PC-9 (cell line): ENCODE results near the gene EPB41L2. TPM values are rescaled to one million over a fixed set of nuclear protein-coding genes. Genes with fewer than 3 reads are reported as not detected.

Source experiments
- BruUV-seq: library from RNA; stranded (reverse); fragments of 400-500 nt; replicated peaks from 2 replicates; lab custom pipeline; 2021; lab: Mats Ljungman, UMichigan
- CTCF ChIA-PET: fragments of 300-600 bp; sonication (Branson Sonifier 250); formaldehyde crosslinking; loops from one replicate; lab custom pipeline; 2022; ENCODE audit warnings: antibody characterized with exemption; lab: Charles Lee
- POLR2A ChIA-PET: fragments of 300-600 bp; sonication (Branson Sonifier 250); formaldehyde crosslinking; loops from one replicate; lab custom pipeline; 2022; ENCODE audit warnings: antibody characterized with exemption; ENCODE audit not compliant: unreplicated experiment; lab: Charles Lee
- DNase-seq, 2 experiments: peaks; one replicate each; pipeline versions ENCODE4 v3.0.0 to v3.0.0-alpha.2; 2015 to 2022; ENCODE audit warnings: mixed read lengths in 1 of 2
- H2AFZ ChIP-seq: fragments of 200-600 bp; sonication (generic); 2 replicates; pipeline ENCODE4 v1.8.1; 2017; ENCODE audit warnings: antibody characterized with exemption
- H3F3A ChIP-seq: fragments of 200-600 bp; sonication (generic); 2 replicates; pipeline ENCODE4 v1.8.1; 2017; ENCODE audit warnings: antibody characterized with exemption, mild to moderate bottlenecking, low read depth; ENCODE audit not compliant: insufficient read depth
- H3K27ac ChIP-seq: fragments of 200-600 bp; sonication (generic); 2 replicates; pipeline ENCODE4 v1.6.1; 2016; ENCODE audit warnings: mixed run types
- H3K27me3 ChIP-seq: fragments of 200-600 bp; sonication (generic); 2 replicates; pipeline ENCODE4 v1.6.1; 2016; ENCODE audit warnings: low read depth, mixed run types; ENCODE audit not compliant: insufficient read depth
- H3K36me3 ChIP-seq: fragments of 200-600 bp; sonication (generic); 2 replicates; pipeline ENCODE4 v1.6.1; 2016; ENCODE audit warnings: low read depth, mixed run types
- H3K4me1 ChIP-seq: fragments of 200-600 bp; sonication (generic); replicated peaks from 2 replicates; pipeline ENCODE4 v1.6.1; 2016; ENCODE audit warnings: mixed run types; ENCODE audit not compliant: insufficient read depth
- H3K4me2 ChIP-seq: fragments of 200-600 bp; sonication (generic); 2 replicates; pipeline ENCODE4 v1.6.1; 2017; ENCODE audit warnings: mixed run types
- H3K4me3 ChIP-seq: fragments of 200-600 bp; sonication (generic); 2 replicates; pipeline ENCODE4 v1.6.1; 2016; ENCODE audit warnings: mixed run types
- H3K79me2 ChIP-seq: fragments of 200-600 bp; sonication (generic); 2 replicates; pipeline ENCODE4 v1.6.1; 2017; ENCODE audit warnings: low read depth, mixed run types
- H3K9me2 ChIP-seq: fragments of 200-600 bp; sonication (generic); 2 replicates; pipeline ENCODE4 v1.8.1; 2017; ENCODE audit warnings: mild to moderate bottlenecking; ENCODE audit not compliant: insufficient read depth
- H3K9me3 ChIP-seq: fragments of 200-600 bp; sonication (generic); 2 replicates; pipeline ENCODE4 v1.8.1; 2016; ENCODE audit warnings: low read depth; ENCODE audit not compliant: insufficient read depth
- H4K20me1 ChIP-seq: fragments of 200-600 bp; sonication (generic); 2 replicates; pipeline ENCODE4 v1.8.1; 2017; ENCODE audit not compliant: insufficient read depth
- CTCF ChIP-seq: fragments of 200-600 bp; sonication (generic); conservative IDR thresholded peaks from 2 replicates; pipeline ENCODE4 v1.6.1; 2017; ENCODE audit warnings: mixed run types, antibody characterized with exemption, mild to moderate bottlenecking, moderate library complexity
- EZH2 ChIP-seq: fragments of 200-600 bp; sonication (generic); IDR thresholded peaks from 2 replicates; pipeline ENCODE4 v1.8.0; 2017; ENCODE audit warnings: antibody characterized with exemption, low read depth
- intact Hi-C: fragments of 100-400 bp; cut with micrococcal nuclease; formaldehyde crosslinking; loops from one replicate; pipeline ENCODE4 v1.10.0; 2022; ENCODE audit not compliant: unreplicated experiment
- total RNA-seq: library from RNA; stranded (reverse); gene quantifications from 2 replicates; pipeline ENCODE4 v1.2.3, GENCODE V29; 2021

EPB41L2 gene
- total RNA-seq, 1 experiment from 2014 or later: 67.4 TPM

GRCh38 chr6:131045139-131045538 lies 17.9 kb downstream of the EPB41L2 start:
- no peak overlapping the region for H3K27ac ChIP-seq
- no peaks in the 10 kb centered on the region for H3K9me2 ChIP-seq
- H3K79me2 ChIP-seq: no peaks in the 10 kb centered on the region
- no peaks in the 10 kb centered on the region for H3F3A ChIP-seq
- no peaks in the 10 kb centered on the region for H3K9me3 ChIP-seq
- no peak for DNase-seq
- H3K36me3 ChIP-seq: no peaks in the 10 kb centered on the region
- no TSS peak for BruUV-seq
- no peak overlapping the region for H2AFZ ChIP-seq
- no peak overlapping the region for H3K4me3 ChIP-seq
- H4K20me1 ChIP-seq: no peaks in the 10 kb centered on the region
- no peaks in the 10 kb centered on the region for H3K4me1 ChIP-seq
- POLR2A ChIA-PET: interaction anchor here (0.7 kb wide), 2 partner anchors 21 to 118 kb away, joined by 3 read pairs; no protein-coding TSS in a partner anchor
- no peak for TF ChIP-seq EZH2
- no peak for TF ChIP-seq CTCF
- intact Hi-C loops: no loop called here
- no peaks in the 10 kb centered on the region for H3K27me3 ChIP-seq
- CTCF ChIA-PET: no interaction called here
- no peak overlapping the region for H3K4me2 ChIP-seq

GRCh38 chr6:131043902-131044447 lies 19.1 kb downstream of the EPB41L2 start:
- H3K27ac ChIP-seq: no peak overlapping the region
- DNase-seq: no peak
- no peaks in the 10 kb centered on the region for H3F3A ChIP-seq
- BruUV-seq: no TSS peak
- H3K9me2 ChIP-seq: no peaks in the 10 kb centered on the region
- no peaks in the 10 kb centered on the region for H4K20me1 ChIP-seq
- H3K79me2 ChIP-seq: no peaks in the 10 kb centered on the region
- H3K27me3 ChIP-seq: no peaks in the 10 kb centered on the region
- H3K4me1 ChIP-seq: no peaks in the 10 kb centered on the region
- ChIA-PET POLR2A (no interaction called here), CTCF (interaction anchor here (0.6 kb wide), 1 partner anchor 48 kb away, joined by 5 read pairs; no protein-coding TSS in a partner anchor)
- H2AFZ ChIP-seq: no peak overlapping the region
- TF ChIP-seq EZH2 (no peak), CTCF (no peak)
- intact Hi-C loops: no loop called here
- H3K4me3 ChIP-seq: no peak overlapping the region
- H3K36me3 ChIP-seq: no peaks in the 10 kb centered on the region
- no peak overlapping the region for H3K4me2 ChIP-seq
- H3K9me3 ChIP-seq: no peaks in the 10 kb centered on the region

DNA sequence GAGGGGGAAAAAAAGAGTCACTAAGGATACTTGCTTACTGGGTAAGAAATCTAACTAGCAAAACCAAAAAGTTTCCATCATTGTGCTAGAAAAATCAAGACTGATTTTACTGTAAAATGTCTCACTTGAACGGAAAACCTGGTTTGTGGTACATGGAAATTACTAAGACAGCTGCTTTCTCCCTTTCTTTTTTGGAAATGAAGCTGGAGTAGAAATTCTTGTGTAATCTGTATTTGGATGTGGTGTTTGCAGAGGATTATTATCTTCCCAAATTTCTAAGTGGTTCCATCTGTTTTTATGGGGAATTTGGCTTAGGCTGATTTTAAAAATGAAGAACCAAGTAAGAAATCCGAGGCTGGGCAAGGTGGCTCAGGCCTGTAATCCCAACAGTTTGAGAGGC lies 20.4 kb downstream of the EPB41L2 start:
- H2AFZ ChIP-seq: no peak overlapping the region
- BruUV-seq: no TSS peak
- H3K9me2 ChIP-seq: no peaks in the 10 kb centered on the region
- H3K9me3 ChIP-seq: no peaks in the 10 kb centered on the region
- no peak for DNase-seq
- no peaks in the 10 kb centered on the region for H3K4me1 ChIP-seq
- H3K79me2 ChIP-seq: no peaks in the 10 kb centered on the region
- intact Hi-C loops: no loop called here
- H4K20me1 ChIP-seq: no peaks in the 10 kb centered on the region
- CTCF ChIA-PET: no interaction called here
- H3K36me3 ChIP-seq: no peaks in the 10 kb centered on the region
- POLR2A ChIA-PET: no interaction called here
- no peaks in the 10 kb centered on the region for H3K27me3 ChIP-seq
- H3F3A ChIP-seq: no peaks in the 10 kb centered on the region
- H3K4me2 ChIP-seq: no peak overlapping the region
- TF ChIP-seq CTCF (no peak), EZH2 (no peak)
- no peak overlapping the region for H3K27ac ChIP-seq
- no peak overlapping the region for H3K4me3 ChIP-seq
